Activated gamma-delta T cell treated with anti-CD3 and anti-CD28 coated beads, Interleukin-2, amount 50 U/mL, for 16 hours (primary cell): Measurements from ENCODE around the gene CSNK1A1L.

ENCODE experiments used
- DNase-seq: peaks from one replicate; pipeline ENCODE4 v3.0.0-alpha.2; 2020; ENCODE audit warnings: low read depth

Gene CSNK1A1L

DNA sequence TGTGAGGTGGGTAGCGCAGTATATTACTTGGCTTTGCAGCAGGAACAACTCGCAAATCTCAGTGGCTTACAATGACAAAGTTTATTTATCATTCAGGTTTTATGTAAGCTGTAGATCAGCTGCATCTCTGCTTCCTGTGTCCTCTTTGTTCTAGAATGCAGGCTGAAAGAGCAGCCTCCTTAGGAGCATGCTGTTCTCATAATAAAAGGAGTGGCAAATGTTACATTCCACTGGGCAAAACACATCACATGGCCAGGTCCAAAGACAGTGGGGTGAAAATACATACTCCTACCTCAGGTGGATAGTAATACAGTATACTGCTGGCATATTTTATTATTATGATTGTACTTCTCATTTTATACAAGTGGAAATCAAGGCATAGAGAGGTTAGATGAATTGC lies 1.2 kb upstream of the CSNK1A1L start:
- DNase-seq, result no peak

DNA sequence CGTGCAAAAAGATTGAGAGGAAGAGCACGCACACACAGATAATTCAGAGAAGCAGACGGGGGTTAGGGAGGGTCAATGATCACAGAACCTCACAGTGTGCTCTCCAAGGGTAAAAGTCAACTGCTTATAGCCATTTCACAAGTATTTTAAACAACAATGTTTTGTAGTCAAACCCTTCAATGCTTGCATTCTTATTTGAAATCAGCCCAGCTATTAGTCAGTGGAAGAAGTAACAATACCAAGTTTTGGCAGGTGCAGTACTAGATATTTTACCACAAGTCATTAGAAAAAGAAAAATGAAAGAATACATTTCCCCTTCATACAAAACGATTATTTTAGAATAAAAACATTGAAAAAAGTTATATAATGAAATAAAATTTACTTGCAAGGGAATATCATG lies 2.6 kb downstream of the CSNK1A1L start:
- DNase-seq, result no peak

DNA sequence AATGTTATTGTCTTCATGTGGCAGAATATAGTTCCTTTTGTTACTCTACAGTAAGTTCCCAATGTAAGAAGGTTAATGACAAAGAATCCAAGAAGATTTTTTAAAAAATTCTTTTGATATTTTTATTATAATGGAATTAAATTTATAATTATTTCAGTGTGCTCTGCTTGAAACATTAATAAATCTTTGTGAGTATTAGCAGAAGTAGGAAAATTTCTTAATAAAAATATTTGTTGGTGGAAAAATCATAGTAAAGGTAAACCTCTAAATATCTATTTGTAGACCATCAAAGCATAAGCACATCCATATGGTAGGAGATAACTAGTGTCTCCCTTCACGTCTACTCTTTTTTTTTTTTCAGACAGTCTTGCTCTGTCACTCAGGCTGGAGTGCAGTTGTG lies 4.3 kb downstream of the CSNK1A1L start:
- DNase-seq, result no peak

DNA sequence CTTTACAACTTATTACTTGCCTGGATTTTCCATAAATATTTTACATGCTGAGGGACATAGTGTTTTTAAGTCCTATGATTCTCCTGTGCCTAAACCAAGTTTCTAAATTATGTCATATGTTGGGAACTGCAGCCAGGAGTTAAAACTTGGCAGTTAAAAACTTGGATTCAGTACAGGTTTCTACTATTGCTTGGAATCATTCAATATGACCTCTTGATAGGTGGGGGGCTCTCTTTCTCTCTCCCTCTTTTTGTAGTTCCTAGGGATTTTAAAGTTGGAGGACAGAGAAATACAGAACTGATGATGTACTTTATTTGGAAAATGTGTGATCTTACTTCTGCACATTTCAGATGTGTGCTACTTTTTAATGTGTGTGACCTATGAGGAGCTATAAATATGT lies 4.7 kb downstream of the CSNK1A1L start:
- no peak for DNase-seq

DNA sequence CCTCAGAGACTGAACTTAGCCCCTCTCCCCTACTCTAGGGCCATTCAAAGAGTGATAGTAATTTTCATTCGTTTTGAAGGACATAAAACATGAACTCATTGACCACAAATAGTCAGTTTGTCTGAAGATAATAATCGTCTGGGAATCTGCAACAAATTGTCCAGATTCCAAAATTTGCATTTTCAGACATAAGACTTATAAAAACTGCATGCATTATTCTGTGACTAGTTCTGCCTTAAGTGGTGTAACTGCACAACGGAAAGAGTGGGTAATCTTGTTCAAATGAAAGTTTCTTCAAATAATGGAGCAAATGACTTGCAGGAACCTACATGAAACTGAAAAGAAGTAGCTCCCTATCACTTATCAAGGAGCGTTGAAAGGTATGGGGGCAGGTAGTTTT lies 8.4 kb downstream of the CSNK1A1L start:
- DNase-seq, result no peak

DNA sequence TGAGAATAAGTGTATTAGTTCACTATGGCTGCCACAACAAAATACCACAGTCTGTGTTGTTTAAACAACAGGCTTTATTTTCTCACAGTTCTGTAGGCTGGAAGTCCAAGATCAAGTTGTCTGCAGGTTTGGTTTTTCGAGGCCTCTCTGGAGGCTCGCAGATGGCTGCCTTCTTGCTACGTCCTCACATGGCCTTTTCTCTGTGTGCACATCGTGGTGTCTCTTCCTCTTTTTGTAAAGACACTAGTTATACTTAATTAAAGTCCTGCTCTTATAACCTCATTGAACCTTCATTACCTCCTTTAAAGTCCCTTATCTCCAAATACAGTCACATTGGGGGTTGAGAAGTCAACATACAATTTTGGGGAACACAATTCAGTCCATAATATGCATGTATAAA lies 10.6 kb downstream of the CSNK1A1L start:
- DNase-seq, result no peak

DNA sequence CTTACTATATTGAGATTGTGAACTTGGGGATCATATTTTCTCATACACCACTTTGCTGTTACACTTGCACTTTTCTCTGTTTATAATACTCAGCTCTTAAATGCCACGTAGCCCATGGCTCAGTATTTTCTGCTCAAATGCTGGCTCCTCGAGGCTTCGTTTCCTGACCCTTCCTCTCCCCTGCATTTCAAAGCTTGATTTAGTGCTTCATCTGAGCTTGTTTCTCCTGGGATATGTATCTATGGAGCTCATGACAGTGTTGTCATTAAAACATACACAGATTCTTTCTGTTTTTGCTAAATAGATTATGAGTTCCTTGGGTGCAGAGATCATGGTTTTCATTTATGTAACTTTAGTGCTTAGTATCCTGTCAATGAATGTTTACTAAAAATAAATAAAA lies 11.4 kb downstream of the CSNK1A1L start:
- DNase-seq, result no peak

DNA sequence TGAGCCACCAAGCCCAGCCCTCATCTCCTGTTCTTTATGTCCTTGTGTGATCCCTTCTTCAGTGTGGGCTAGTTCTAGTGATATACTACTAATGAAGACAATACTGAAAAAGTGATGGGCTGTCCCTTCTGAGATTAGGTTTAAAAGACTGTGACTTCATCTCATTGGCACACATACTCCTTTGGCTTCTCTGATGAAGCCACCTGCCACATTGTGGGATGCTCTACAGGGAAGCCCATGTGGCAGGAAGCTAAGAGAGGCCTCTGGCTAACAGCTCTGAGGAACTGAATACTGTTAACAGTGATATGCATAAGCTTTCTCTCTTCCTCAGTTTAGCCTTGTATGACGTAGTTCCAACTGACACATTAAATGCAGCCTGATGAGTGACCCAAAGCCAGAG lies 13.6 kb downstream of the CSNK1A1L start:
- DNase-seq, result no peak

DNA sequence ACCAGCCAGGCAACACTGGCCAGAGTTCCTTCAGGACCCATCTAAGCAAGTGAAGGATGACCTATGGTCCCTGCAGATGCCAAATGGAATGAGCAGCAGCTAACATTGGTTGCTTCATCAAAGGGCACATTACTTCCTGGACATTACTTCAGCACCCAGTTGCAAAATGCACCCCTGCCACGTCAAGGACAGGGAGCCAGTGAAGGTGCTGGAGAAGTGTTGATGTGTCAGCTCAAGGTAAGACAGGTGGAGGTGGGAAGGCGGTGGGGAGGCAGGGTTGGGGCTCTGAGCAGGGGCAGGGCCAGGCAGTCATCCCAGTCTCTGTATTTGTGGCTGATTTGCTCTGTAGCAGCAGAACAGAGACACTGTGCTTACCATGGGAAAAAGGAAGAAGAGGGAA lies 14.6 kb downstream of the CSNK1A1L start:
- no peak for DNase-seq

DNA sequence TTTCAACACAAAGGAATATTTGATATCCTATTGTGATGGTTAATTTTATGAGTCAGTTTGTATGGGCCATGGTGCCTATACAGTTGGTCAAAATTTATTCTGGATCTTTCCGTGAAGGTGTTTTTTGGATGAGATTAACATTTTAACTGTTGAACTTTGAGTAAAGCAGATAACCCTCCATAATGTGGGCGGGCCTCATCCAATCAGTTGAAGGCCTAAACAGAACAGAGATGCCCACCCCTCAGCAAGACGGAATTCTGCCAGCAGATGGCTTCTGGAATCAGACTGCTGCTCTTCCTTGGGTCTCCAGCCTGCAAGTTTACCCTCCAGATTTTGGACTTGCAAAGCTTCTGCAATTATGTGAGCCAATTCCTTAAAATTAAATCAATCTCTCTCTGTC lies 16.0 kb downstream of the CSNK1A1L start:
- DNase-seq, result no peak

DNA sequence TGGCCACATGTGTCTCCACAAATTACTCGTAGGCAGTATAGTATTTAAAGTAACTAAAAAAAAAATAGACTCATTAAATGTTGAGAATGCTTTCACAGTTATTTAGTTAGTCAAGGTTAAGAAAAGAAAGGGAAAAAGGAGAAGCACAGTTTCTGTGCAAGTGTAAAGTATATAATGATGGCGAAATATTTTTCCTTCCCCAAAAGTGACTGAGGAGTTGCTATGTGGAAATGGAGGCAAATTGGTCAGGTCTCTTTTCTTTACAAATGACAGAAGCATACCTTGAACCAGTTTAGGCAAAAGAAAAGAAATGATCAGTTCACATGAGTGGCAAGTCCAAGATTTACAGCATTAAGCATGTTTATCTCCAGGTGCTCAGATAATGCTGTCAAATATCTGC lies 18.0 kb downstream of the CSNK1A1L start:
- no peak for DNase-seq

DNA sequence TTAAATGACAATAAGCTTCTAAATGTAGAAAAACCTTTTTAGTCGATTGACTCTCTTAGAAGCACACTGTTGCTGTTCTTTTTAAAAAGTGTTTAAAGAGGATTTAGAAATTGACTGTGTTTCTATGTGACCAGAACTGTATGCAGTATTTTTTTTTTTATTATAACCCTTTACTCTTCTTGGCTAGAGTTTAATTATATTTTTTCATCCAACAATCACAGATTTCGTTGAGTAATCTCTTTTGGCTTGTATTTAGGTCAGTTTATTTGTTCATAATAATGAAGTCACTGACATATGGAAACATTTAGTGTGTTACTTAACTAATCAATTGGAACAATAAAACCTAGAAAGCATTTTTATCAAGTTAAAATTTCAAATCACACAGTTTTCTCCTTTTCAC lies 19.9 kb downstream of the CSNK1A1L start:
- no peak for DNase-seq

DNA sequence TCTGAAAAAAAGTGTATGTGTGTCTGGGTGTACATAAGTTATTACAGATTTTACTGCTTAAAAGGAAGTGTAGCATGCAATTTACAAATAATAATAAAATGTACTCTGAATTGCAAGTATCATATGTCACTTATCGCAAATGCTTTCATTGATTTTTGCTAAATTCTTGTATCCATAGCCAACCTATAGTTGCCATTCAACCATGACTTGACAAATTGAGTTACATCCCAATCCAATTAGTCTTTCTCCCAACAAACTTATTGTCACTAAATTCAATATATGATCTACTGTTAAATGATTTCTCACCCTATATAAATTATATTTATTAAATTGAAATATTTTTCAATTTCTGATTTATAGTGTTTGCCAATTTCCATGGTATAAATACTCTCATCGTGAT lies 28.6 kb downstream of the CSNK1A1L start:
- no peak for DNase-seq

DNA sequence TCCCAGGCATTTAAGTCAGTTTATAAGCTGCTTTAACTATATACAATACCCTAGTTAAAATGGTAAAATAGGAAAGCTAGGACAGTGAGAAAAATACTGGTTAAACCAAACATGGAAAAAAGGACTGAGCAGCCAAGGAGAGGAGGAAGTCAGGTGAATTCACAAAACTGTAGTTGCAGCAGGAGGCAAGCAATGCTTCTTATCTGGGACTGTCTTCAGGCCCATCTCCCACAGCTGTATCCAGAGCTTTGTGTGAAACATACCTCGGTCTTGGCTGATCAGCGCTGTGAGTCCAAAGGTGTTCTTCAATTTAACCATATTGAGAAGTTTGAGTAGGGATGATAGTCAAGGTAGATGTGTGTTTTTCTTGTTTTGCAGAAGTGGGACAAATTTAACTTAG lies 30.3 kb downstream of the CSNK1A1L start:
- no peak for DNase-seq

DNA sequence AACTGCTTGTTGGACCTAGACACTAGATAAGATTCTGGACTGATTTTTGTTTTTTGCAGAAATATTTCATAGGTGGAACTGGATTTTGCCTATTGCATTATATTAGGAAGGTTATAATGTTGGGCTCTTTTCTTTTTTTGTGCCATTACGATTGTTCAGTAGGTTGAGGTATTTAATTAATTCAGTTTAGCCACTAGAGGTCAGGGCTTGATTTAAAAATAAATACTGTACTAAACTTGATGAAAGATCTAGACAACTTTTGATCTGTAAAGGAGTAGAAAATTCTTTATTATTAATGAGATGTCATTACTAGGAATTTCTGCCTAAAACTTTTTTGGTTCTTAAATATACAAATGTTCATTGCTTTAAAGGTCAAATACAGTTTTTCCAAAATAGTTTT lies 30.8 kb downstream of the CSNK1A1L start:
- no peak for DNase-seq

DNA sequence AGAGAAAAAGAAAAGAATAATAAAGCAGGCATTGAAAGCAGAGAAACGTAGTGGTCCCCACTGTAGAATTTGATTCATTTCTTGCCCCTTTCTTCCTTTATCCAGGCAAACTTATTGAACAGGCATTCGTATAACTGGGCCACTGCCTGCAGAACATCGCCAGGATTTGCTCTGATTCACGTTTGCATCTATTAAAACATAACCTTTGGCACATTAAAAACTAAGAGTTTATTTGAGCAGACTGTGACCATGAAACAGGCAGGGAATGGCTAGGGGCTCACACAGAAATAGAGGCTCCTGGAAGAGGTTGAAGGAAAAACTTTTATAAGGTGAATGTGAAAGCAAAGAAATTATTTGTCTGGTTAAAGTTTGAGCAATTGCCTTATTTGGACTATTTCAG lies 33.4 kb downstream of the CSNK1A1L start:
- no peak for DNase-seq

DNA sequence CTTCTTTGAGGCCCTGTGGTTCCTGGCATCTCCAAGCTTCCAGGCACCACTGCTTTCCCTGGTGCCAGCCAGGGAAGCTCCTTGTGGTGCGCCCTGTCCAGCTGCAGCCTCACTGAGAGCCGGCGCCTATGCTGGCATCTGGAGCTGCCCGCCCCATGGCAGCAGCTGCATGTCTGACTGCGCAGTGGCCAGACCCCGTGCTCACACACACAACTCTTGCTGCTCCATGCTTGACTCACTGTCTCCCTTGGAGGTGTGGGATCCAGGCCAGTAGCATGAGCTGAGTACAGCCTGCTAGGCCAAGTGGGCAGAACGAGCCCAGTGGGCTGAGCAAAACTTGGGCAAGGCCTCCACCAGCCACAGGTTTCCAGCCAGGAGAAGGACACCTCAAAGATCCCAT lies 34.5 kb downstream of the CSNK1A1L start:
- no peak for DNase-seq

DNA sequence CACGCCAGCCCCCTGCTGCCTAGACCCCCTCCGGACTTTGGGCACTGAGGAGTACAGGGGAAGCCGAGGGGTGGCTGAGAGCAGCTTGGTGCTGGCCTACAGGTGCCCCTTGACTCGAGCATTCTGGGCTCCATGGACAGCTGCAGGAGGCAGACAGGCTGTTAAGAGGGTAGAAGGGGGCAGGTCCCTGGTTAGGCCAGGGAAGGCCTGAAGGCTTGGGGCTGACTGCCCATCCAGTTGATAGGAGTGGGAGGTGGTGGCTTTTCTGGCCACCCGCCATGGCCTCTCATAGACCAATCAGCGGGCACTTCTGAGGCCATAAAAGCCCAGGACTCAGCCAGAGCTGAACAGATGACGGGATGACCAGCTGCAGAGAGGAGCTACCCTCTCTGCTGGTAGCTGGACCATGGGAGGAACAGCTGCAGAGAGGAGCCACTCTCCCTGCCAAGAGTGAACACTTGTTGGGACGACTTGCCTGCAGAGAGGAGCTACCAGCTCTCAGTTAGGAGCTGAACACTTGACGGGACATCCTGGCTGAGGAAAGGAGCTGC lies 35.2 kb downstream of the CSNK1A1L start:
- DNase-seq, result no peak

DNA sequence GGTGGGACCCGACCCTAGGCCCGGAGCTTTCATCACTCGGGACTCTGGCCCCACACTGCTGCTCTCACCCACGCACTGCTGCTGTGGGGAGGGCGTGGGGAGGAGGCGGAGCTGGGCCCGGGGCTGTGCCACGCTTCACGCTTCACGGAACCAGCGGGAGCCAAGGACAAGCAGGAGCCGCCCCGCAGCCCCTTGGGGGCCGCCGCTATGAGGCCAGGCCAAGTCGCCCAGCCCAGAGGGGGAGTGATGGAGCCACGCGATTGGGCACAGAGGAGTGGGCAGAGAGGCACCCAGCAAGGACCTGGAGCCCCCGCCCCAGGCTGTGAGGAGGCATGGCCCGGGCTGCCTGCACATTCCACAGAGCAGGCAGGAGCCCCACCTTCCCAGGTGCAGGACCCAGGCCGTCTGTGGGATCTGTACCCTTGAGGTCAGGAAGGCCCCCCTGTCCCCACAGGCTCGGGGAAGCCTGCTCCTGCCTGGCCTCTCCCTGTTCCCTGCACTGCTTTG lies 35.8 kb downstream of the CSNK1A1L start:
- DNase-seq, result no peak

DNA sequence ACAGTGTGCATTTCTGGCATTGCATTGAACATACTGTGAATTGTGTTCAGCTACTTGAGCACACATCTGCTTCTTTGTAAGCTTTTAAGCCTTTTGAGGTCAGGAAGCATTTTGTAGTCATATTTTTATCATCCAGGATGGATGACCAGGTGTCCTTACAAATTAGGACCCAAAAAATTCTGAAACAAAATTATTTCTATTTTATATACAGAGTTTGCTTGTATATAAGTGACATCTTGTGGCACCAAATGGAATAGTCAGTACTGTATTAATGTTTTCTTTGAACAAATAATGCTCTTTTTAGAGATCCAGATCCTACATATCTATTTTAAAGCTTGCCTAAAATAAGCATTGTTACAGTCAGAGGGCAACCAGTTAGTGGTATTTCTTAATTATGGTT lies 36.5 kb downstream of the CSNK1A1L start:
- DNase-seq, result no peak

DNA sequence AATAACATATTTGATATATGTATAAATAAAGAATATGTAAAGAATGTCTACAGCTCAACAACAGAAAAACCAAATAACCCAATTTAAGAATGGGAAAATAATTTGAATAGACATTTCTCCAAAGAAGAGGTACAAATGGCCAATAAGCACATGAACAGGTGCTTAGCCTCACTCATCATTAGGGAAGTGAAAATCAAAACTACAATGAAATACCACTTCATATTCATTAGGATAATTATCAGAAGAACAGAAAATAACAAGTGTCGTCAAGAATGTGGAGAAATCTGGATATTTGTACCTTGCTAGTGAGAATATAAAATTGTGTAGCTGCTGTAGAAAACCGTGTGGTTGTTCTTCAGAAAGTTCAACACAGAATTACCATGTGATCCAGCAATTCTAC lies 37.6 kb downstream of the CSNK1A1L start:
- no peak for DNase-seq

DNA sequence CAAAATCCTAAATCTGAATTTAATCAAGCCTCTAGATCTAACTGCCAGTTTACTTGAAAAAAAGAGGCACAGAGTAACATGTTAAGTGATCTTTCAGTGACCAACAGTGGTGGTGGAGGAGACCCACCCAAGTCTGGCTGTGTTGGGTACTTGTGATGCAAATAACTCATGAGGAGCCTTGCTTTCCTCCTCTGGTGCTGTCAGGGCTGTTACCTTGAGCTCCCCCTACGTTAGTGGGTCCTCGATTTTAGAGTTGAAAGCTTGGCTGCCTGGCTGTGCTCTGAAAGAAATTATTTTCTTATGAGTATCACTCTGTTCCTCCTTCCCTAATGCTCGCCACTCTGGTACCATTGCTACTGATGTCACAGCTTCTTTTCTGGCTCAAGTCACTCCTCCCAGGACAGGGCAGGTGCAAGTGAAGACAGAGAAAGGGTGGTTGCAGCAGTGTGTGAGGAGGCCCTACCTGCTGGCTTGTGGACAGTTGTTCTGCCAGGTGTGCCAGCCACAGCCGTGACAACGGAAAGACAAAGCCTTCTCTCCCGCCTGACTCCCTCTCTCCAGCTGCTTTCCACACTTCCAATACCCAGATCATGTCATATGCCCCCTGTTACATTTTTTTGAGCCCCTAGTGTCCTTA lies 39.5 kb downstream of the CSNK1A1L start:
- DNase-seq, result no peak

DNA sequence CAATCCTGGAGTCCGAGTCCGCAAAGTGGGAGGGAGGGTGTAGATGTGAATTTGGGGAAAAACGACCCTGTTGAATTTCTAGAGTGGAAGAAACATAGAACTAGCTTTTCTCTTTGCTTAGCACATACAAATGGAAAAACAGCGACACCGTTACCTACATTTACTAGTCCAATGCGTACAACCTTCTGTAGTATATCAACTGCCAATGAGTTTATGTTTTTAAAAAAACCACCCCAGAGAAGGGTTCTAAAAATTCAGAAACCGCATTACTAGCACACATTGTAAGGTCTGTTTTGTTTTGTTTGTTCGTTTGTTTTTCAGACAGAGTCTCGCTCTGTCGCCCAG lies 45.6 kb downstream of the CSNK1A1L start:
- DNase-seq, result no peak
